Urinary bladder (tissue), 4 donors: ENCODE results near the gene MDH1. TPM values are rescaled to one million over a fixed set of nuclear protein-coding genes. Genes with fewer than 3 reads are reported as not detected.
"Not testable (repeated sequence)": the region's sequence is repeated elsewhere in the genome, so short reads cannot be mapped to it uniquely, and the experiment has no call there.

Experiments
- DNase-seq: peaks from one replicate; pipeline ENCODE4 v3.0.0-alpha.2; 2015; ENCODE audit errors: extremely low spot score
- H3K27ac ChIP-seq: one replicate; pipeline ENCODE4 v1.5.1; 2013; ENCODE audit warnings: low read depth, mild to moderate bottlenecking, moderate library complexity
- H3K36me3 ChIP-seq: one replicate; pipeline ENCODE4 v1.6.1; 2013; ENCODE audit warnings: mild to moderate bottlenecking, moderate library complexity; ENCODE audit not compliant: insufficient read depth
- H3K4me1 ChIP-seq: one replicate; pipeline ENCODE4 v1.6.1; 2013; ENCODE audit warnings: mild to moderate bottlenecking, moderate library complexity; ENCODE audit not compliant: insufficient read depth
- H3K4me3 ChIP-seq: one replicate; pipeline ENCODE4 v1.5.1; 2013; ENCODE audit warnings: low read depth, low read length
- WGBS: extraction: QIAGEN DNeasy Blood & Tissue Kit; methylation state at CpG from one replicate; pipeline ENCODE4 v1.1.7; 2013; 5-methylcytosine and 5-hydroxymethylcytosine counted together
- polyA plus RNA-seq: library from polyadenylated mRNA; stranded (reverse); fragments of 200-250 nt; gene quantifications from one replicate; pipeline ENCODE4 v1.2.3, GENCODE V29; 2013
- total RNA-seq: library from RNA; depleted of rRNA; stranded (reverse); fragments of >200 nt; gene quantifications from one replicate; pipeline ENCODE4 v1.2.3, GENCODE V29; 2014
- donor health status: healthy with polysubstance abuse.
- donor health status: healthy.

MDH1 gene
- total and polyA plus RNA-seq, 2 donors = 147 to 192 TPM

GRCh38 chr2:63573726-63574345 is 14.9 kb upstream of the MDH1 start:
- 93% methylated on average over 13 of the region's 13 CpGs for WGBS
- not testable (repeated sequence) for H3K4me1 ChIP-seq, H3K4me3 ChIP-seq, H3K36me3 ChIP-seq, H3K27ac ChIP-seq, DNase-seq

GRCh38 chr2:63576546-63576945 is 12.2 kb upstream of the MDH1 start:
- Histone ChIP-seq H3K4me3 (no peak overlapping the region), H3K4me1 (no peaks in the 10 kb centered on the region), H3K27ac (no peak overlapping the region), H3K36me3 (no peaks in the 10 kb centered on the region)
- DNase-seq = no peak

GRCh38 chr2:63578767-63579166 is 10.0 kb upstream of the MDH1 start:
- WGBS = 95% methylated on average over 3 of the region's 3 CpGs
- Histone ChIP-seq H3K4me3 (no peak overlapping the region), H3K36me3 (no peaks in the 10 kb centered on the region), H3K4me1 (no peaks in the 10 kb centered on the region), H3K27ac (no peak overlapping the region)
- no peak for DNase-seq

- H3K4me3 ChIP-seq = no peak overlapping the region
- H3K27ac ChIP-seq = no peak overlapping the region
- DNase-seq = no peak
- H3K36me3 ChIP-seq = no peaks in the 10 kb centered on the region
- 72% methylated on average over 4 of the region's 4 CpGs for WGBS
- H3K4me1 ChIP-seq = no peaks in the 10 kb centered on the region
Observed at GRCh38 chr2:63580651-63581297, 8.0 kb upstream of the MDH1 start.

GRCh38 chr2:63581298-63581961 is 7.3 kb upstream of the MDH1 start:
- no peak overlapping the region for H3K4me3 ChIP-seq
- whole genome bisulfite sequencing = 43% methylated on average over 5 of the region's 5 CpGs
- no peaks in the 10 kb centered on the region for H3K4me1 ChIP-seq
- no peaks in the 10 kb centered on the region for H3K36me3 ChIP-seq
- H3K27ac ChIP-seq = no peak overlapping the region
- DNase-seq = no peak

GRCh38 chr2:63582873-63583272 is 5.9 kb upstream of the MDH1 start:
- no peaks in the 10 kb centered on the region for H3K36me3 ChIP-seq
- H3K4me3 ChIP-seq = no peak overlapping the region
- no peak for DNase-seq
- 98% methylated on average over 1 of the region's 1 CpG for WGBS
- H3K27ac ChIP-seq = no peak overlapping the region
- no peaks in the 10 kb centered on the region for H3K4me1 ChIP-seq

GRCh38 chr2:63587814-63588384 is 864 bp upstream of the MDH1 start:
- H3K36me3 ChIP-seq = no peaks in the 10 kb centered on the region
- DNase-seq = no peak
- no peaks in the 10 kb centered on the region for H3K4me1 ChIP-seq
- under 1% methylated on average over 33 of the region's 33 CpGs for WGBS
- peak overlapping the region; percentile 66 for H3K4me3 ChIP-seq
- no peak overlapping the region for H3K27ac ChIP-seq

GRCh38 chr2:63589148-63589958 is 590 bp downstream of the MDH1 start:
- DNase-seq = no peak
- peak overlapping the region; percentile 19 for H3K27ac ChIP-seq
- no peaks in the 10 kb centered on the region for H3K36me3 ChIP-seq
- 5% methylated on average over 26 of the region's 26 CpGs for WGBS
- peak overlapping the region; percentile 58 for H3K4me3 ChIP-seq
- H3K4me1 ChIP-seq = no peaks in the 10 kb centered on the region

- H3K36me3 ChIP-seq = no peaks in the 10 kb centered on the region
- no peak overlapping the region for H3K27ac ChIP-seq
- WGBS = 38% methylated on average over 3 of the region's 3 CpGs
- no peaks in the 10 kb centered on the region for H3K4me1 ChIP-seq
- no peak overlapping the region for H3K4me3 ChIP-seq
- DNase-seq = no peak
Observed at GRCh38 chr2:63590626-63591408, 2.1 kb downstream of the MDH1 start.

- no peaks in the 10 kb centered on the region for H3K36me3 ChIP-seq
- H3K27ac ChIP-seq = no peak overlapping the region
- WGBS = 50% methylated on average over 3 of the region's 3 CpGs
- H3K4me3 ChIP-seq = no peak overlapping the region
- DNase-seq = no peak
- no peaks in the 10 kb centered on the region for H3K4me1 ChIP-seq
Observed at GRCh38 chr2:63591566-63592175, 2.9 kb downstream of the MDH1 start.

GRCh38 chr2:63594660-63595059 is 5.9 kb downstream of the MDH1 start:
- Histone ChIP-seq H3K4me3 (no peak overlapping the region), H3K27ac (no peak overlapping the region), H3K4me1 (no peaks in the 10 kb centered on the region), H3K36me3 (peaks cover 2% of the 10 kb centered on the region)
- WGBS = 95% methylated on average over 3 of the region's 3 CpGs
- DNase-seq = no peak

- peaks cover 3% of the 10 kb centered on the region for H3K36me3 ChIP-seq
- WGBS = 89% methylated on average over 2 of the region's 2 CpGs
Observed at GRCh38 chr2:63596401-63596883, 7.7 kb downstream of the MDH1 start.

More at GRCh38 chr2:63596401-63596883, 7.7 kb downstream of the MDH1 start:
- H3K4me1 ChIP-seq = no peaks in the 10 kb centered on the region
- H3K4me3 ChIP-seq = no peak overlapping the region
- no peak for DNase-seq
- no peak overlapping the region for H3K27ac ChIP-seq
